Ishikawa (cell line): ENCODE data around the gene VIPR1.
A peak's percentile ranks its signal among the peaks of the same experiment; 100 is the strongest.

ENCODE experiments used
- CEBPB ChIP-seq: IDR thresholded peaks from 2 replicates; pipeline ENCODE4 v1.6.1; 2012
- EP300 ChIP-seq: IDR thresholded peaks from 2 replicates; pipeline ENCODE4 v1.6.1; 2012; ENCODE audit warnings: borderline replicate concordance
- MAX ChIP-seq: IDR thresholded peaks from 2 replicates; pipeline ENCODE4 v1.6.1; 2012
- NFIC ChIP-seq: IDR thresholded peaks from 2 replicates; pipeline ENCODE4 v1.6.1; 2012
- RAD21 ChIP-seq: IDR thresholded peaks from 2 replicates; pipeline ENCODE4 v1.6.1; 2012; ENCODE audit warnings: low read depth
- REST ChIP-seq: IDR thresholded peaks from 2 replicates; pipeline ENCODE4 v1.6.1; 2012; ENCODE audit warnings: low read depth, mild to moderate bottlenecking
- USF1 ChIP-seq: IDR thresholded peaks from 2 replicates; pipeline ENCODE4 v1.6.1; 2012
- YY1 ChIP-seq: IDR thresholded peaks from 2 replicates; pipeline ENCODE4 v1.6.1; 2012; ENCODE audit warnings: low read depth
- ZBTB7A ChIP-seq: IDR thresholded peaks from 2 replicates; pipeline ENCODE4 v1.6.1; 2012; ENCODE audit warnings: low read depth

- peak; percentile 35; the same call in 1 of the 2 replicates for TF ChIP-seq RAD21
- no peak for TF ChIP-seq REST
- no peak for TF ChIP-seq CEBPB
- TF ChIP-seq EP300 = peak; percentile 90
- TF ChIP-seq USF1 = no peak
- TF ChIP-seq MAX = peak; percentile 55; the same call in 1 of the 2 replicates
- TF ChIP-seq YY1 = peak; percentile 46; the same call in 1 of the 2 replicates
- TF ChIP-seq ZBTB7A = peak; percentile 29; the same call in 1 of the 2 replicates
- peak; percentile 48; the same call in 1 of the 2 replicates for TF ChIP-seq NFIC
Measured at GRCh38 chr3:42497009-42497731, 5.3 kb upstream of the VIPR1 start.
